AG09319 (cell line): Measurements from ENCODE around the gene PHEX.

Experiments used
- DNase-seq: peaks from one replicate; pipeline ENCODE4 v3.0.0-alpha.2; 2010; ENCODE audit warnings: low read depth; ENCODE audit errors: extremely low read depth
- TF ChIP-seq, protein P1 (sequence below): IDR thresholded peaks from 2 replicates; pipeline ENCODE4 v1.5.1; 2011; ENCODE audit warnings: low read depth, mild to moderate bottlenecking, inconsistent platforms, low read length, moderate library complexity

Gene PHEX

DNA sequence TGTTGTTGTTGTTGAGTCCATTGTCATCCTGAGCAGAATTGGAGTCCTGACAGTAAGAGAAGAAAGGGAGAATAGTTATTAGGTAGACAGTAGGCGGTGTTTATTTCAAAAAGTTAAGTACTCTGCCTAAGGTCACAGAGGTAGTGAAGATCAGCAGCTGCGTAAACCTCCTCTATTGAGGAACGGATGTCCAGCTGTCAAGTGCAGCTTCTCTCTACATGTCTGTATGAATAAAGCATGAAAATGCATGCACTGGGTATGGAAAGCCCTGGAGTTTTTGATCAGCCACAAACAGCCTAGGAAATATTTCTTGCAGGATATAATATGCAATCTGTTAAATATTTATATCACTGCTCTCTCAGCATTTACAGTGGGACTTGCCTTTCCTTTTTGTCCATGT is 131.2 kb downstream of the PHEX start:
- no peak for DNase-seq
- TF ChIP-seq, protein P1, sequence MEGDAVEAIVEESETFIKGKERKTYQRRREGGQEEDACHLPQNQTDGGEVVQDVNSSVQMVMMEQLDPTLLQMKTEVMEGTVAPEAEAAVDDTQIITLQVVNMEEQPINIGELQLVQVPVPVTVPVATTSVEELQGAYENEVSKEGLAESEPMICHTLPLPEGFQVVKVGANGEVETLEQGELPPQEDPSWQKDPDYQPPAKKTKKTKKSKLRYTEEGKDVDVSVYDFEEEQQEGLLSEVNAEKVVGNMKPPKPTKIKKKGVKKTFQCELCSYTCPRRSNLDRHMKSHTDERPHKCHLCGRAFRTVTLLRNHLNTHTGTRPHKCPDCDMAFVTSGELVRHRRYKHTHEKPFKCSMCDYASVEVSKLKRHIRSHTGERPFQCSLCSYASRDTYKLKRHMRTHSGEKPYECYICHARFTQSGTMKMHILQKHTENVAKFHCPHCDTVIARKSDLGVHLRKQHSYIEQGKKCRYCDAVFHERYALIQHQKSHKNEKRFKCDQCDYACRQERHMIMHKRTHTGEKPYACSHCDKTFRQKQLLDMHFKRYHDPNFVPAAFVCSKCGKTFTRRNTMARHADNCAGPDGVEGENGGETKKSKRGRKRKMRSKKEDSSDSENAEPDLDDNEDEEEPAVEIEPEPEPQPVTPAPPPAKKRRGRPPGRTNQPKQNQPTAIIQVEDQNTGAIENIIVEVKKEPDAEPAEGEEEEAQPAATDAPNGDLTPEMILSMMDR, result no peak

DNA sequence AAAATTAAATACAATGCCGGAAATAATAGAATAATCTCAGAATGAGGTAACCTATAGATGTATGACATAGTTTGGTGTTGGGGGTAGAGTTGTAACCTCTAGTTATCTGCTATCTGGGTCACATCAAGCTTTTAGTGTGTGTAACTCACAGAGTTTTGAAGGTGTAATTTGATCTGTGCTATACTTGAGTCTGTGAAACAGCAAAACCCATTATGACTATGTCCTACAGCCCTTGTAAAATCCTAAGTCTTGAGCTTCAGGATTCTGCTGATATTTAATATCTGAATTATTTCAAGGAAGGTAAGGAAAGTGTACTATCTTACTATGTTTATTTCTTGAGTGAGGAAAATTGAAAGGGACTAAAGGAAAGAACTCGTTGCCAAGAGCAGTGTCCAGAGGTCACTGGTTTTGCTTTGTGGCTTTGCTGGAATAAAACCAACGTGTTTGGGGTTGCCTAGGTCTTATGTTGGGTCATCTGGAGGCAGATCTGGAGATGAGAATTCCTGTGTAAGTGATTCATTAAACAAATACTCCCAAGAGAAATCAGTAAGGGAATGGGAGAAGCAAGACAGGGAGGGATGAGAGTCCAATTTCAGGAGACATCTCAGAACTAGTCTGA is 132.8 kb downstream of the PHEX start:
- no peak for DNase-seq
- TF ChIP-seq, protein P1, result no peak

DNA sequence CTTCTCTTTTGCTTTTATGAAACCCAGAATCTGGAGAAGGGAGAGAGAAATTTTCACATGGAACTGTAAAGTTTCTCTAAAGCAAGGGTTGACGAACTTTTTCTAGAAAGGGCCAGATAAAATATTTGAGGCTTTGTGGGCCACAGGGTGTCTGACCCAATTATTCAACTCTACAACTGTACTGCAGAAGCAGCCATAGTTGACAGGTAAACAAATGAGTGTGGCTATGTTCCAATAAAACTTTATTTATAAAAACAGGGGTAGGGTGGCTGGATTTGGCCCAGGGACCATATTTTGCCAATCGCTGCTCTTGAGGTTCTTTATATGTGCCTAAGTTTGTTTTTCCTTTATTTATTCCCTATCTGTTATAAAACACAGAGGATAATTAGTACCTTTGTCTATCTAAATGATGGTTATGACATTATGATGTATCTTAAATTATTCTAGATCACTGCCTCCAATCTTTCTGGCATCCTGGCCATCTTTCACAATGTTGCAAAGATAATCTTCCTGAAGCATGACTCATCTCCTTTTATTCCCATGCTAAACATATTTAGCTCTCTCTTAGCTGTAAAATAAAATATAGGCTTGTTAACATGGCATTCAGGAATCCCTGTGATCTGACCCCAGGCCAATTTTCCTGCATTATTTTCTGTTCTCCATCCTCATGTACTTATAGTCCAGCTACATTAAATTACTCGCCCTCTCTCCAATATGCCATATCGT is 133.8 kb downstream of the PHEX start:
- DNase-seq, result no peak
- TF ChIP-seq, protein P1, result no peak

DNA sequence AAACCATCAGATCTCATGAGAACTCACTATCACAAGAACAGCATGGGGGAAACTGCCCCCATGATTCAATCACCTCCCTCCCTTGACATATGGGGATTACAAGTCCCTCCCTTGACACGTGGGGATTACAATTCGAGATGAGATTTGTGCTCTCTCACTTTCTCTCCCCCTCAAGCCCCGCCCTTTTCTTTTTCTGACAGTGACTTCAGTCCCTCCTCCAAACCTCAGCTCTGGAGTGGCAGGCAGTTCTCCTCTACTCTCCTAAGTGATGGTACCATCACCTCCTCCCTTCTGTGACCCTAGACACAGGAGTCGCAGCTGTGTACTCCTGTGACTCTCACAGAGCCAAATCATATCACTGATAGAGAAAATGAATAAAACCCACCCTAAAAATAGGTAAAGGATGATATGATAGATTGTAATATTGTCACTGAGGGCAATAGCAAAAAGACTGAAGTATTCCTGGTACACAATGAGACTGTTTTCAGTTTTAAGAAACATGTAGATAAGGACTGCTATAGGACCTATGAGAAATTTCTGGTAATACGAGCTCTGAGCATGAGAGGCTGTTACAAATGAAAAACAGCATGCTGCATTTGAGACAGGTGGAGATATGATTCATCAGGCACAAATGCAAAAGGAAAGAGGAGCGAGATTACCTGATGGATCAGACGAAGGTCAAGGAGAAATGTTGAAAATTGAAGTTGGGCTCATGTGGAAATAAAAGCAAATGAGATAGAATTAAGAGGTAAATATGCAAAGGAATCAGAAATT is 139.3 kb downstream of the PHEX start:
- TF ChIP-seq, protein P1, result no peak

DNA sequence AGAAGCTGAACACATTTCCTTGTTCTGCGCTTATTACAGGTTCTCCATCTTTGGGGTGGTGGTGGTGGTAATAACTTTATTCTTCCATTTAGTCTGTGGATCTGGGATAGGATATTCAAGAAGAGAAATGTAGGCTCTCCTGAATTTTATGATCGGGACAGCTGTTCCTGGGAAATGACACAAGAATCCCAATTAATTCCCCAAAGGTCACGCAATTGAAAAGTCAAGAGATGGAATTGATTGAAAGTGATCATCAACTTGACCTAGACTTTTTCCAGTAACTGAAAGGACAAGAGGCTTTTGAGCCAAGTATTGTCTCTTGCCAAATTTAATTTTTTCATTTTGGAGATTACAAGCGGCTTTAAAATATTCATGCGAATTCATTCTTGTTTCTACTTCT is 141.8 kb downstream of the PHEX start:
- no peak for DNase-seq
- TF ChIP-seq, protein P1, result no peak

More for the DNA sequence above, 139.3 kb downstream of the PHEX start:
- no peak for DNase-seq

DNA sequence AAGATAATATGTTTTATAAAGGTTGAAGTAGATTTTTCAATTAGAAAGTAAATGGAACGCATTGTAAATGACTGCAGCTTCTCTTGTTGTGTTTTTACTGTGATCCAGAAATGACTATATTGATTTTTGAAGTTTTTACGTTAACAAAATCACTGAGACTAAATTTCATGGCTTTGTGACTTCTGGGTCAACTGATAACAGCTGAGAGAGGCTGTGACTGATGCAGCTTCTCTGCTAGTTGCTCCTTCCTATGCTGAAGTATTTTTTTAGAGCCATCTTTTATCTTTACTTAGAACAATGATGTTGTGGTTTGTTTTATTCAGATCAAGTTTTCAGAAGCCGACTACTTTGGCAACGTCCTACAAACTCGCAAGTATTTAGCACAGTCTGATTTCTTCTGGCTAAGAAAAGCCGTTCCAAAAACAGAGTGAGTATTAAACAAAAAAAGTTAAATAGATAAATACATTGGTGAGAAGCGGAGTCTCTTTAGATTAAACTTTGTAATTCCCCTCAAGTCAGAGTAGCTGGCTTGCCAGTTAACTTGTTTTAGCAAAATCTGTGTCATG is 145.9 kb downstream of the PHEX start:
- DNase-seq, result no peak
- TF ChIP-seq, protein P1, result no peak

DNA sequence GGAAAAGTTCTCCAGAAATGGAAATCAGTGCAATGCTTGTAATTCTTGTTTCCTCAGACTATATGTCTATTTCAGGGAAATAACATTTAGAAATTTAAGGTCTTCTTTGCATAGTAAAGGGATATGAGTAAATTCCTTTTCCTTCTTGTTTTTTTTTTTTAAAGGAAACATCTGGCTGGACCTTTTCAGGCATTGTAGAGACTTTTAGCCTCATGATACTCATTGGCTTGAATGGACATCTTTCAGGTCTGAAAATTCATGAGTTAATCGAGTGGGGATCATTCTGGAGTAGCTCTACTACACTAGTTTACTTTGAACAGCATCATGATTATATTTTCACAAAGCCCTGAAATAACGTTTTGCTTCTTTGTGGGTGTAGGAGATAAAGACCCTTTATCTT is 152.0 kb downstream of the PHEX start:
- TF ChIP-seq, protein P1, result no peak
- no peak for DNase-seq
